NCI-H128 (cell line): Measurements from ENCODE around the gene LRIG3.
A peak's percentile ranks its signal among the peaks of the same experiment; 100 is the strongest.
"Not testable (repeated sequence)": the region's sequence is repeated elsewhere in the genome, so short reads cannot be mapped to it uniquely, and the experiment has no call there.

ENCODE experiments used
- DNase-seq: peaks from one replicate; lab custom pipeline; 2025; ENCODE audit not compliant: unreplicated experiment; lab: John Stamatoyannopoulos, UW

LRIG3 gene

DNA sequence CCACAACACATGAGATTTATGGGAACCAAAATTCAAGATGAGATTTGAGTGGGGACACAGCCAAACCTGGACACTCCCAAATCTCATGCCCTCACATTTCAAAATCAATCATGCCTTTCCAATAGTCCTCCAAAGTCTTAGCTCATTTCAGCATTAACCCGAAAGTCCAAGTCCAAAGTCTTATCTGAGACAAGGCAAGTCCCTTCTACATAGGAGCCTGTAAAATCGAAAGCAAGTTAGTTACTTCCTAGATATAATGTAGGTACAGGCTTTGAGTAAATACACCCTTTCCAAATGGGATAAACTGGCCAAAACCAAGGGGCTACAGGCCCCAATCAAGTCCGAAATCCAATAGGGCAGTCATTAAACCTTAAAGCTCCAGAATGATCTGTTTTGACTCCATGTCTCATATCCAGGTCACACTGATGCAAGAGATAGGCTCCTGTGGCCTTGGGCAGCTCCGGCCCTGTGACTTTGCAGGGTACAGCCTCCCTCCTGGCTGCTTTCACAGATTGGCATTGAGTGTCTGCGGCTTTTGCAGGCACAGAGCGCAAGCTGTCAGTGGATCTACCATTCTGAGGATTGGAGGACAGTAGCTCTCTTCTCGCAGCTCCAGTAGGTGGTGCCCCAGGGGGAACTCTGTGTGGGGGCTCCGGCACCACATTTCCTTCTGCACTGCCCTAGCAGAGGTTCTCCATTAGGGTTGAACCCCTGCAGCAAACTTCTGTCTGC, 60.1 kb downstream of the LRIG3 start:
- DNase-seq, result no peak

DNA sequence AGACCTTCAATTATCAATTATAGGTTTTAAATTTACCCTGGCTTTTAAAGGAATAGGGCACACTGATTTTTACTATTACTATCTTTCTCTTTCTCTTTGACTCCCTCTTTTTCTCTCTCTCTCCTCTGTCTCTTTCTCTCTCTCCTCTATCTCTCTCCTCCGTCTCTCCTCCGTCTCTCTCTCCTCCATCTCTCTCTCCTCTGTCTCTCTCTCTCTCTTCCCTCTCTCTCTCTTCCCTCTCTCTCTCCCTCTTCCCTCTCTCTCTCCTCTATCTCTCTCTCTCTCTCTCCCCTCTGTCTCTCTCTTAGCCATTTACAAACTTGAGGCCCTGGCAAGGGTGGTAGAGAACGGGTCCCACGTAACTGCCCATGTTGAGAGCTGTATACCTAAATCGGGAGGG, 62.3 kb downstream of the LRIG3 start:
- no peak for DNase-seq

DNA sequence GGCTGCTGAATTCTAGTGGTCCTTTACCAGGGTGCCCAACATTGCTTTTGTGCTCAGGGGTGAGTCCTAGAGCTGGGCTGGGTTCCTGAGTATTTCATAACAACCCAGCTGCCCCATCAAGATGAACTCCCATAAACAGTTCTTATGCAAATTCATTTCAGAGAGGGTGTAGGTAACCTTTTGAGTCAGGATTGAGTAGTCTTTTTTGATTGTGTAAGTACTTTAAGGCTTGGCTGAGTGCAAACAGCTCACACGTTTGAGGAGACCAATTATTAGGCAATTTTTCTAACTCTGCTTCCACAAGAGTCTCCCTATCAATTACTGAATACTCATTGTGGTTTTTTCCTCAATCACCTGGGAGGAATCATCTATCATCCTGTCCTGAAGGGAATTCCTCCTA, 63.1 kb downstream of the LRIG3 start:
- DNase-seq, result not testable (repeated sequence)

DNA sequence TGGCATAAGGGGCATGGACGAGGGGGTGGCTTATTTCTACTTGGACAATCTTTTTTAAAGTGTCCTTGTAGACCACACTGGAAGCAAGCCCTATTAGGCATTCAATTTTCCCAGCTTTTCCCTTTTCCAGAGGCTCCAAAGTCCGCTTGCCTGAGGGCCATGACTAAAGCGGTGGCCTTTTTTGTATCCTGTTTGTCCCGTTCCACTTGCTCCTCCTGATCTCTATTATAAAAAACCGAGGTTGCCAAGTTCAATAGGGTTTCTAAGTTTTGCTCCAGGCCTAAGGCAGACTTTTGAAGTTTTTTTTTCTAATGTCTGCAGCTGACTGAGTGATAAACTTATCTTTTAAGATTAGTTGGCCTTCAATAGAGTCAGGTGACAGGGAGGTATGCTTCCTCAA, 64.7 kb downstream of the LRIG3 start:
- DNase-seq, result not testable (repeated sequence)

DNA sequence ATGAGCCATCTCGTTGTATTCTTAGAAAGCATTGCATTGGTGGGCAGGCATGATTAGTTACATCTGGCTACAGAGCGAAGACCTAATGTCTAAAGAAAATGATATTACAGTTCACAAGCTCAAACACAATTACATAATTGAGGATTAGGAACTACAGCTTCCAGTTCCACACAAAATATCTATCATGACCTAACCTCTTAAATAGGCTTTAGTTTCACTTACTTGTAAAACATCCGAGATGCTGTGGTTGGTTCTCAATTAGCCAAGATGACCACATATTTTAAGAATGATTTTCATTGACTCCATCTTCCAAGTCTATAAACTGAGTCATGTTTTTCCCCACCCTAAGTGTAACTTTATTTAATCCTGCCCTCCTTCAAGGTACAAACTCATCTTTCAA, 69.5 kb downstream of the LRIG3 start:
- no peak for DNase-seq

DNA sequence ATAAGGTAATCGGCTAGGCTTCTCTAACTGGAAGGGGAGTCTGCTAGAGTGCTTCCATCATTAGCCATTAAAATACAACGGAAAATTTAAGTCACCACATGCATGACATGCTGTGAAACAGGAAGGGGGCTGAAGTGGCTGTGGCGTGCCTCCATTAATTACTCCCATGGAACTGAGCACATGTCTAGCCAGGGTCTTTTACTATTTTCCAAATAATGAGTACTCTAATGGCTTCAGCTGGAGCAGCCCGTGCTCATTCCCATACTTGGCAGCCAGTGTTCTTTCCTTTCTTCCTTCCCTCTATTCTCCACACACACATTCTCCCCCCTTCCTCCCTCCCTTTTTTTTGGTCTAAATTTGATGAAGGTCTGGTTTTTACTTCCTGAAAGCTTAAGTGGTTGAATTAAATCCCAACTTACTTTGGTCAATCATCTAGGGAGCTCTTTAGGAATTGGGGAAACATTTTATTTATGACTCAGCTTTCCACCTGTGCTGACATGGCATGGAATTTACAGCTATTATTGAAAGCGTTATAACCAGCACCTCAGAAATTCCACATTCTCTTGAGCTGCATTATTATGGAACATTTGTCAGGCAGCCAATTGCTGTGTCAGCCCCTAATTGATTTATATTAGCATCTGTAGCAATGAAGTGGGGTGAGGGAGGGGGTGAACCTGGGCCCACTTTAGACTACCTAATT, 72.3 kb downstream of the LRIG3 start:
- DNase-seq, result peak; percentile 31

DNA sequence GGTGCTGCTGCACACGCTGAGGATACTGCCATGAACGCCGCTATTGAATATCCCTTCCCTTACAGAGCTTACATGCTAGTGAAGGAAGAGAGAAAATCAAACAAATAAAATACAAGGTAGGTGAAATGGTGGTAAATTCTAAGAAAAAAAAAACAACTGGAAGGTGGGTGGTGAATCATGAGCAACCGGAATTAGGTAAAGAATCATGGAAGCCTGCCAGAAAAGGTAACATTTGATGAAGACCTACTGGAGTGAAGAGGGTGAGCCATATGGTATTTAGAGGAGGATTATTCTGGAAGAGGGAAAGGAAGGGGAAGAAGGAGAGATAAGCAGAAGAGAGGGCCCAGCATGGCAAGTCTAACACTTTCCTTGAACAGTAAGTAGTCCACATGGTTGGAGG, 76.1 kb downstream of the LRIG3 start:
- DNase-seq, result no peak

DNA sequence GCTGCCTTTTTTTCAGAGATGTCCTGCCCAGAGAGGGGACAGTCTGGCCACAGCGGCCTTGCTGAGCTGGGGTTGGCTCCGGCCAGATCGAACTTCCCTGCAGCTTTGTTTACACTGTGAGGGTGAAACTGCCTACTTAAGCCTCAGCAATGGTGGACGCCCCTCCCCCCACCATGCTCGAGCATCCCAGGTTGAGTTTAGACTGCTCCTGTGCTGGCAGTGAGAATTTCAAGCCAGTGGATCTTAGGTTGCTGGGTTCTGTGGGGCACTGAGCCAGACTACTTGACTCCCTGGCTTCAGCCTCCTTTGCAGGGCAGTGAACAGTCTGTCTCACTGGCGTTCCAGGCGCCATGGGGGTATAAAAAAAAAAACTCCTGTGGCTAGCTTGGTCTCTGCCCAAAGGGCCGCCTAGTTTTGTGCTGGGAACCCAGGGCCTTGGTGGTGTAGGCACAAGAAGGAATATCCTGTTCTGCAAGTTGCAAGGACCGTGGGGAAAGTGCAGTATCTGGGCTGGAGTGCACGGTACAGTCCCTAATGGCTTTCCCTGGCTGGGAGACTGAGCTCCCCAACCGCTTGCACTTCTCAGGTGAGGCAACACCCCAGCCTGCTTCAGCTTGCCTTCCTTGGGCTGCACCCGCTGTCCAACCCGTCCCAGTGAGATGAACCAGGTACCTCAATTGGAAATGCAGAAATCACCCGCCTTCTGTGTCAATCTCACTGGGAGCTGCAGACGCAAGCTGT, 79.1 kb downstream of the LRIG3 start:
- no peak for DNase-seq

DNA sequence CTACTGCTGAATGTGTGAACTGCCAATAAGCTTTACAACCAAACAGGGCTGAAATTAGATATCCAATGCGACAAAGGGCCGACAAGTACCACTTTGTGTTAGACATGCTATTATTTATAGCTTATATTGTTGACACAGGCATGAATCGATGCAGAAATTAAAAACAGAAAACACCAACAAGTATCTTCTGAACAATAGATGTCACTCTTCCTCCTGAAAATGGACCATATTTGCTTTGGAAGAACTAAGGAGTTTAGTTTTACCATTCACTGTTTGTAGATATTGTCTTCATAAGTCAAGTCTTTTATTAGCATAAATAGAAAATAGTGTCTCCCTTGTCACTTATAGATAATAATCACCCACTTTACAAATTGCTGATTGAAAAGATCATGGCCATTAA, 86.5 kb downstream of the LRIG3 start:
- DNase-seq, result peak; percentile 53

DNA sequence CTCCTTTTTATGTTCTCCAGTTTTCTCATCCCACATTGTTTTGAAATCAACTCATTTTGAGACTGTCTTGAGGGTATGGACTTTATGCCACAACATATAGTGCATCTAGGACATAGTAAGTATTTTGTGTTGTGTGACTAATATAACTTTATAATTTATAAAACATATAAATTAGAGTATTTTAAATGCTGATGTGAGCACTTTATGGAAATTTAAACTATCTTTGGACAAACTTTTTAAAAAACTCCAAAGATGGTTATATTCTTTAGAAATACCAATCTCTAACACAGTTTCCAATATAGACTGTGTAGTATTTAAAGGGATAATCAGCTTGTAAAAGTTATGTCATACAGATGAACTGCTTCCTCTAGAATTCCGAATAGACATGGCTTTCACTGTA, 87.4 kb downstream of the LRIG3 start:
- DNase-seq, result no peak
